WTC11 (cell line): ENCODE measurements around the gene CELF1.

Experiments
- ATF2 ChIP-seq: sonication (generic); formaldehyde crosslinking; IDR thresholded peaks from 2 replicates; pipeline ENCODE4 v1.8.1; 2022; ENCODE audit warnings: low read depth, missing genetic modification reagents, borderline replicate concordance
- ATF6 ChIP-seq: sonication (generic); formaldehyde crosslinking; IDR thresholded peaks from 2 replicates; pipeline ENCODE4 v1.8.1; 2023; ENCODE audit warnings: mild to moderate bottlenecking, missing genetic modification reagents
- CBFB ChIP-seq: sonication (generic); formaldehyde crosslinking; IDR thresholded peaks from 2 replicates; pipeline ENCODE4 v1.8.1; 2022; ENCODE audit warnings: mild to moderate bottlenecking, low read depth, missing genetic modification reagents
- CTCF ChIP-seq: fragments of 200-600 bp; IDR thresholded peaks from 2 replicates; pipeline ENCODE4 v1.8.0; 2022; ENCODE audit warnings: antibody characterized with exemption
- E2F5 ChIP-seq: sonication (generic); formaldehyde crosslinking; IDR thresholded peaks from 2 replicates; pipeline ENCODE4 v1.8.1; 2022; ENCODE audit warnings: mild to moderate bottlenecking, moderate library complexity, missing genetic modification reagents
- ESRRA ChIP-seq: sonication (generic); formaldehyde crosslinking; IDR thresholded peaks from 2 replicates; pipeline ENCODE4 v1.8.1; 2022; ENCODE audit warnings: mild to moderate bottlenecking, missing genetic modification reagents, borderline replicate concordance
- FOXP1 ChIP-seq: sonication (generic); formaldehyde crosslinking; IDR thresholded peaks from 2 replicates; pipeline ENCODE4 v1.8.0; 2022; ENCODE audit warnings: missing genetic modification reagents, mild to moderate bottlenecking, moderate library complexity, borderline replicate concordance
- HMGXB4 ChIP-seq: sonication (generic); formaldehyde crosslinking; IDR thresholded peaks from 2 replicates; pipeline ENCODE4 v1.8.1; 2023; ENCODE audit warnings: mild to moderate bottlenecking, moderate library complexity, missing genetic modification reagents
- IRF2 ChIP-seq: sonication (generic); formaldehyde crosslinking; IDR thresholded peaks from 2 replicates; pipeline ENCODE4 v1.8.0; 2022; ENCODE audit warnings: low read depth, missing genetic modification reagents, borderline replicate concordance
- NR1H2 ChIP-seq: sonication (generic); formaldehyde crosslinking; IDR thresholded peaks from 2 replicates; pipeline ENCODE4 v1.9.0; 2021; ENCODE audit warnings: mild to moderate bottlenecking, moderate library complexity, missing genetic modification reagents
- SMAD4 ChIP-seq: sonication (generic); formaldehyde crosslinking; IDR thresholded peaks from 2 replicates; pipeline ENCODE4 v1.8.0; 2022; ENCODE audit warnings: mild to moderate bottlenecking, missing genetic modification reagents
- SP1 ChIP-seq: sonication (generic); formaldehyde crosslinking; conservative IDR thresholded peaks from 2 replicates; pipeline ENCODE4 v1.8.1; 2022; ENCODE audit warnings: missing genetic modification reagents

- TF ChIP-seq FOXP1 (CRISPR knock-in tag): no peak
- no peak for TF ChIP-seq CTCF
- TF ChIP-seq NR1H2 (CRISPR knock-in tag): peak; percentile 36; the same call in 1 of the 2 replicates
- TF ChIP-seq HMGXB4 (CRISPR knock-in tag): peak; percentile 60; the same call in 1 of the 2 replicates
- TF ChIP-seq SMAD4 (CRISPR knock-in tag): no peak
- TF ChIP-seq E2F5 (CRISPR knock-in tag): peak; percentile 34; the same call in 1 of the 2 replicates
- TF ChIP-seq ATF6 (CRISPR knock-in tag): no peak
- no peak for TF ChIP-seq ATF2 (CRISPR knock-in tag)
- TF ChIP-seq SP1 (CRISPR knock-in tag): peak; percentile 89
- TF ChIP-seq CBFB (CRISPR knock-in tag): peak; percentile 79; the same call in 1 of the 2 replicates
- TF ChIP-seq ESRRA: peak; percentile 96
- TF ChIP-seq IRF2: no peak
Measured at GRCh38 chr11:47578524-47579494, 25.9 kb upstream of the CELF1 start, which contains the start of the genes KBTBD4 and NDUFS3.
